WTC11 (cell line): ENCODE measurements around the gene ABCD4. TPM values are rescaled to one million over a fixed set of nuclear protein-coding genes. Genes with fewer than 3 reads are reported as not detected.

ENCODE experiments used
- AR ChIP-seq: fragments of 250-450 bp; sonication (Bioruptor Pico); IDR thresholded peaks from 2 replicates; pipeline ENCODE4 v1.9.0; 2021; ENCODE audit warnings: mild to moderate bottlenecking
- CREM ChIP-seq: sonication (generic); formaldehyde crosslinking; IDR thresholded peaks from 2 replicates; pipeline ENCODE4 v1.8.1; 2022; ENCODE audit warnings: mild to moderate bottlenecking, missing genetic modification reagents, moderate library complexity
- EMX1 ChIP-seq: fragments of 250-450 bp; sonication (Bioruptor Pico); IDR thresholded peaks from 2 replicates; pipeline ENCODE4 v1.8.0; 2021; ENCODE audit warnings: mild to moderate bottlenecking
- FOXK1 ChIP-seq: sonication (generic); formaldehyde crosslinking; IDR thresholded peaks from 2 replicates; pipeline ENCODE4 v1.8.0; 2022; ENCODE audit warnings: mild to moderate bottlenecking, moderate library complexity, missing genetic modification reagents
- KAT7 ChIP-seq: sonication (generic); formaldehyde crosslinking; IDR thresholded peaks from 2 replicates; pipeline ENCODE4 v1.8.1; 2023; ENCODE audit warnings: missing genetic modification reagents, mild to moderate bottlenecking, borderline replicate concordance
- MAX ChIP-seq: sonication (generic); formaldehyde crosslinking; IDR thresholded peaks from 2 replicates; pipeline ENCODE4 v1.8.0; 2022; ENCODE audit warnings: mild to moderate bottlenecking, missing genetic modification reagents
- PRDM15 ChIP-seq: sonication (generic); formaldehyde crosslinking; IDR thresholded peaks from 2 replicates; pipeline ENCODE4 v1.8.0; 2022; ENCODE audit warnings: missing genetic modification reagents
- SMAD3 ChIP-seq: sonication (generic); formaldehyde crosslinking; IDR thresholded peaks from 2 replicates; pipeline ENCODE4 v1.8.0; 2022; ENCODE audit warnings: missing genetic modification reagents, mild to moderate bottlenecking, borderline replicate concordance
- SMAD4 ChIP-seq: sonication (generic); formaldehyde crosslinking; IDR thresholded peaks from 2 replicates; pipeline ENCODE4 v1.8.0; 2022; ENCODE audit warnings: mild to moderate bottlenecking, missing genetic modification reagents
- SP1 ChIP-seq: sonication (generic); formaldehyde crosslinking; conservative IDR thresholded peaks from 2 replicates; pipeline ENCODE4 v1.8.1; 2022; ENCODE audit warnings: missing genetic modification reagents
- TEAD1 ChIP-seq: sonication (generic); formaldehyde crosslinking; IDR thresholded peaks from 2 replicates; pipeline ENCODE4 v1.8.0; 2022; ENCODE audit warnings: mild to moderate bottlenecking, missing genetic modification reagents
- TEAD4 ChIP-seq: sonication (generic); formaldehyde crosslinking; IDR thresholded peaks from 2 replicates; pipeline ENCODE4 v1.8.0; 2022; ENCODE audit warnings: mild to moderate bottlenecking, missing genetic modification reagents
- ZNF138 ChIP-seq: sonication (generic); formaldehyde crosslinking; conservative IDR thresholded peaks from 2 replicates; pipeline ENCODE4 v1.8.1; 2022; ENCODE audit warnings: mild to moderate bottlenecking, moderate library complexity, missing genetic modification reagents
- ZNF232 ChIP-seq: sonication (generic); formaldehyde crosslinking; IDR thresholded peaks from 2 replicates; pipeline ENCODE4 v1.8.0; 2022; ENCODE audit warnings: mild to moderate bottlenecking, missing genetic modification reagents
- ZNF263 ChIP-seq: sonication (generic); formaldehyde crosslinking; IDR thresholded peaks from 2 replicates; pipeline ENCODE4 v1.8.1; 2022; ENCODE audit warnings: low read depth, mild to moderate bottlenecking, moderate library complexity, missing genetic modification reagents
- ZNF281 ChIP-seq: sonication (generic); formaldehyde crosslinking; IDR thresholded peaks from 2 replicates; pipeline ENCODE4 v1.8.0; 2023; ENCODE audit warnings: mild to moderate bottlenecking, missing genetic modification reagents
- ZNF671 ChIP-seq: fragments of 250-450 bp; sonication (Bioruptor Pico); IDR thresholded peaks from 2 replicates; pipeline ENCODE4 v1.8.0; 2021; ENCODE audit warnings: mild to moderate bottlenecking
- total RNA-seq: library from RNA; stranded (reverse); gene quantifications from 3 replicates; pipeline ENCODE4 v1.2.3, GENCODE V29; 2021
- TF ChIP-seq, protein P1 (sequence below): sonication (generic); formaldehyde crosslinking; IDR thresholded peaks from 2 replicates; pipeline ENCODE4 v1.8.0; 2022; ENCODE audit warnings: mild to moderate bottlenecking, missing genetic modification reagents
- TF ChIP-seq, protein P2 (sequence below): sonication (generic); formaldehyde crosslinking; IDR thresholded peaks from 2 replicates; pipeline ENCODE4 v1.8.1; 2023; ENCODE audit warnings: mild to moderate bottlenecking, missing genetic modification reagents, moderate library complexity
- TF ChIP-seq, protein P3 (sequence below): sonication (generic); formaldehyde crosslinking; IDR thresholded peaks from 2 replicates; pipeline ENCODE4 v1.8.1; 2023; ENCODE audit warnings: mild to moderate bottlenecking, missing genetic modification reagents

Gene ABCD4
- total RNA-seq, 1 experiment from 2014 or later = 90.2 TPM

DNA sequence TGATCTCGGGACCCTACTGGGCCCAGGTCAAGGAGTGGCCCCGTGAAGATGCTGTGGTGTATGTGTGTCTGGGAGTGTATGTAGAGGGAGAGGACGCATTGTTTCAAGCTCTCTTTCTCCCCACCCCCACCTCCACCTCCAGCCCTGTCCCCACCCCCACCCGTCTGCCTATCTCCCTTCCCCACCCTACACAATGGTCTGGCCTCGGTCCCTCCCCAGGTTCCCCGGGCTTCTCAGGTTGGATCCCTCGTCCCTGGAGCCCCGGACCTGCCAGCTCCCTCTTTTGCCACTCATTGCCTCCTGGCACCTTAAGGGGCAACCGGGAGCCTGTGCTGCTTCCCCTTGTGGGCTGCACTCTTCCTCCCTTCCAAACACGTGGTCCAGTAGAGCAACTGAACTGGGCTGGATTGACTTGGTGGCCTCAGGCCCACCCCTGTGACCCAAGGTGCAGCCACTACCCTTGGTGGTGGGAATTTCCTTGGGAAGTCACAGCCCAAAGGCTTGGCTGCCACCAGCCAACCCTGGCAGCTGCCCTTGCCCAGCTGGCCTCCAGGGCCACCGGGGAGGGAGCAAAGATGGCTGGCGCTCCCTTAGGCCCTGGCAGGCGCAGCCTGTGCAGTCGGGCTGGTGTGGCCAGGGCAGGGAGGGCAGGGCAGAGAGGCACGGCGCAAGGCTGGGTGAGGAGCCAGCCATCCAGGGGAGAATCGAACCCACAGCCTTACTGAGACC, 46.2 kb upstream of the ABCD4 start (continued):
- TF ChIP-seq, protein P1, sequence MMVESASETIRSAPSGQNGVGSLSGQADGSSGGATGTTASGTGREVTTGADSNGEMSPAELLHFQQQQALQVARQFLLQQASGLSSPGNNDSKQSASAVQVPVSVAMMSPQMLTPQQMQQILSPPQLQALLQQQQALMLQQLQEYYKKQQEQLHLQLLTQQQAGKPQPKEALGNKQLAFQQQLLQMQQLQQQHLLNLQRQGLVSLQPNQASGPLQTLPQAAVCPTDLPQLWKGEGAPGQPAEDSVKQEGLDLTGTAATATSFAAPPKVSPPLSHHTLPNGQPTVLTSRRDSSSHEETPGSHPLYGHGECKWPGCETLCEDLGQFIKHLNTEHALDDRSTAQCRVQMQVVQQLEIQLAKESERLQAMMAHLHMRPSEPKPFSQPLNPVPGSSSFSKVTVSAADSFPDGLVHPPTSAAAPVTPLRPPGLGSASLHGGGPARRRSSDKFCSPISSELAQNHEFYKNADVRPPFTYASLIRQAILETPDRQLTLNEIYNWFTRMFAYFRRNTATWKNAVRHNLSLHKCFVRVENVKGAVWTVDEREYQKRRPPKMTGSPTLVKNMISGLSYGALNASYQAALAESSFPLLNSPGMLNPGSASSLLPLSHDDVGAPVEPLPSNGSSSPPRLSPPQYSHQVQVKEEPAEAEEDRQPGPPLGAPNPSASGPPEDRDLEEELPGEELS = peak; percentile 42; the same call in 1 of the 2 replicates
- TF ChIP-seq SP1 (CRISPR knock-in tag) (no peak), SMAD3 (CRISPR knock-in tag) (0 out of 2 replicates have a peak, but pooled peaks have one; percentile 45), ZNF671 (CRISPR knock-in tag) (0 out of 2 replicates have a peak, but pooled peaks have one; percentile 16), KAT7 (peak; percentile 89; the same call in 1 of the 2 replicates), ZNF263 (CRISPR knock-in tag) (no peak), EMX1 (CRISPR knock-in tag) (no peak), CREM (CRISPR knock-in tag) (0 out of 2 replicates have a peak, but pooled peaks have one; percentile 16), FOXK1 (CRISPR knock-in tag) (peak; percentile 22; the same call in 1 of the 2 replicates), AR (CRISPR knock-in tag) (no peak), TEAD4 (CRISPR knock-in tag) (no peak), PRDM15 (no peak), TEAD1 (CRISPR knock-in tag) (0 out of 2 replicates have a peak, but pooled peaks have one; percentile 21), ZNF232 (CRISPR knock-in tag) (0 out of 2 replicates have a peak, but pooled peaks have one; percentile 45), ZNF138 (CRISPR knock-in tag) (0 out of 2 replicates have a peak, but pooled peaks have one; percentile 15), ZNF281 (CRISPR knock-in tag) (0 out of 2 replicates have a peak, but pooled peaks have one; percentile 21), MAX (CRISPR knock-in tag) (peak; percentile 77), SMAD4 (CRISPR knock-in tag) (no peak)
- TF ChIP-seq, protein P2, sequence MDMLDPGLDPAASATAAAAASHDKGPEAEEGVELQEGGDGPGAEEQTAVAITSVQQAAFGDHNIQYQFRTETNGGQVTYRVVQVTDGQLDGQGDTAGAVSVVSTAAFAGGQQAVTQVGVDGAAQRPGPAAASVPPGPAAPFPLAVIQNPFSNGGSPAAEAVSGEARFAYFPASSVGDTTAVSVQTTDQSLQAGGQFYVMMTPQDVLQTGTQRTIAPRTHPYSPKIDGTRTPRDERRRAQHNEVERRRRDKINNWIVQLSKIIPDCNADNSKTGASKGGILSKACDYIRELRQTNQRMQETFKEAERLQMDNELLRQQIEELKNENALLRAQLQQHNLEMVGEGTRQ (CRISPR knock-in tag) = peak; percentile 53; the same call in 1 of the 2 replicates
- TF ChIP-seq, protein P3, sequence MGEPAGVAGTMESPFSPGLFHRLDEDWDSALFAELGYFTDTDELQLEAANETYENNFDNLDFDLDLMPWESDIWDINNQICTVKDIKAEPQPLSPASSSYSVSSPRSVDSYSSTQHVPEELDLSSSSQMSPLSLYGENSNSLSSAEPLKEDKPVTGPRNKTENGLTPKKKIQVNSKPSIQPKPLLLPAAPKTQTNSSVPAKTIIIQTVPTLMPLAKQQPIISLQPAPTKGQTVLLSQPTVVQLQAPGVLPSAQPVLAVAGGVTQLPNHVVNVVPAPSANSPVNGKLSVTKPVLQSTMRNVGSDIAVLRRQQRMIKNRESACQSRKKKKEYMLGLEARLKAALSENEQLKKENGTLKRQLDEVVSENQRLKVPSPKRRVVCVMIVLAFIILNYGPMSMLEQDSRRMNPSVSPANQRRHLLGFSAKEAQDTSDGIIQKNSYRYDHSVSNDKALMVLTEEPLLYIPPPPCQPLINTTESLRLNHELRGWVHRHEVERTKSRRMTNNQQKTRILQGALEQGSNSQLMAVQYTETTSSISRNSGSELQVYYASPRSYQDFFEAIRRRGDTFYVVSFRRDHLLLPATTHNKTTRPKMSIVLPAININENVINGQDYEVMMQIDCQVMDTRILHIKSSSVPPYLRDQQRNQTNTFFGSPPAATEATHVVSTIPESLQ (CRISPR knock-in tag) = no peak
- TF ChIP-seq, all 79 proteins: peak for 19
